ENCODE data around the gene SOX2.
"Not testable (repeated sequence)": the region's sequence is repeated elsewhere in the genome, so short reads cannot be mapped to it uniquely, and the experiment has no call there.

The SOX2 gene

GRCh38 chr3:181757694-181758306 lies 46.1 kb downstream of the SOX2 start:
- no peak for DNase-seq (ENCODE audit: low read depth)

- no peak for DNase-seq (ENCODE audit: low read depth)
Measured at GRCh38 chr3:181761906-181762305, 50.2 kb downstream of the SOX2 start.

GRCh38 chr3:181764033-181764432 lies 52.3 kb downstream of the SOX2 start:
- not testable (repeated sequence) for DNase-seq (ENCODE audit: low read depth)
